H9 (cell line): ENCODE data around the gene THRB. TPM values are rescaled to one million over a fixed set of nuclear protein-coding genes. Genes with fewer than 3 reads are reported as not detected.

Source experiments
- DNase-seq: peaks from one replicate; pipeline ENCODE4 v3.0.0-alpha.2; 2017
- H2AFZ ChIP-seq: one replicate; pipeline ENCODE4 v1.6.1; 2013; ENCODE audit warnings: mild to moderate bottlenecking, low read length, control low read depth, moderate library complexity
- H2AK5ac ChIP-seq: 2 replicates; pipeline ENCODE4 v1.6.1; 2013; ENCODE audit warnings: low read length, control low read depth, mixed read lengths; ENCODE audit not compliant: insufficient read length
- H2BK120ac ChIP-seq: one replicate; pipeline ENCODE4 v1.6.1; 2013; ENCODE audit warnings: low read depth, mild to moderate bottlenecking, low read length, control low read depth, inconsistent platforms; ENCODE audit not compliant: poor library complexity, severe bottlenecking
- H2BK12ac ChIP-seq: 2 replicates; pipeline ENCODE4 v1.6.1; 2013; ENCODE audit warnings: low read length, control low read depth, mixed read lengths, low read depth; ENCODE audit not compliant: insufficient read length
- H2BK15ac ChIP-seq: 2 replicates; pipeline ENCODE4 v1.6.1; 2013; ENCODE audit warnings: low read depth, low read length, control low read depth
- H2BK20ac ChIP-seq: one replicate; pipeline ENCODE4 v1.6.1; 2013; ENCODE audit warnings: low read depth, mild to moderate bottlenecking, low read length, control low read depth, inconsistent platforms; ENCODE audit not compliant: poor library complexity, severe bottlenecking
- H2BK5ac ChIP-seq: 2 replicates; pipeline ENCODE4 v1.6.1; 2013; ENCODE audit warnings: low read length, control low read depth, mixed read lengths; ENCODE audit not compliant: insufficient read length
- H3K14ac ChIP-seq: 2 replicates; pipeline ENCODE4 v1.6.1; 2013; ENCODE audit warnings: low read length, control low read depth; ENCODE audit not compliant: insufficient read depth
- H3K18ac ChIP-seq: 2 replicates; pipeline ENCODE4 v1.6.1; 2013; ENCODE audit warnings: low read depth, mild to moderate bottlenecking, mixed read lengths, low read length, control low read depth; ENCODE audit not compliant: insufficient read length
- H3K23ac ChIP-seq: 2 replicates; pipeline ENCODE4 v1.6.1; 2013; ENCODE audit warnings: low read length, control low read depth, mixed read lengths, low read depth; ENCODE audit not compliant: insufficient read length
- H3K23me2 ChIP-seq: 2 replicates; pipeline ENCODE4 v1.6.1; 2013; ENCODE audit warnings: low read depth, mild to moderate bottlenecking, mixed read lengths, low read length, control low read depth; ENCODE audit not compliant: insufficient read length, poor library complexity, severe bottlenecking
- H3K27ac ChIP-seq: 2 replicates; pipeline ENCODE4 v1.5.1; 2013; ENCODE audit warnings: low read length, control low read depth, mixed read lengths, low read depth; ENCODE audit not compliant: insufficient read length
- H3K27me3 ChIP-seq: 2 replicates; pipeline ENCODE4 v1.6.1; 2013; ENCODE audit warnings: low read length, control low read depth, inconsistent platforms; ENCODE audit not compliant: insufficient read depth
- H3K4ac ChIP-seq: 2 replicates; pipeline ENCODE4 v1.6.1; 2013; ENCODE audit warnings: low read depth, mild to moderate bottlenecking, control low read depth, inconsistent platforms, low read length, moderate library complexity
- H3K4me1 ChIP-seq: 2 replicates; pipeline ENCODE4 v1.6.1; 2013; ENCODE audit warnings: low read length, control low read depth, inconsistent platforms; ENCODE audit not compliant: insufficient read depth
- H3K4me2 ChIP-seq: 2 replicates; pipeline ENCODE4 v1.6.1; 2013; ENCODE audit warnings: low read length, control low read depth, mixed read lengths; ENCODE audit not compliant: insufficient read length, insufficient read depth
- H3K56ac ChIP-seq: 2 replicates; pipeline ENCODE4 v1.6.1; 2013; ENCODE audit warnings: low read depth, mild to moderate bottlenecking, mixed read lengths, low read length, control low read depth; ENCODE audit not compliant: insufficient read length
- H3K79me1 ChIP-seq: 2 replicates; pipeline ENCODE4 v1.6.1; 2013; ENCODE audit warnings: low read depth, mild to moderate bottlenecking, moderate library complexity, low read length, control low read depth, inconsistent platforms; ENCODE audit not compliant: insufficient read depth, poor library complexity, severe bottlenecking
- H3K79me2 ChIP-seq: 2 replicates; pipeline ENCODE4 v1.6.1; 2013; ENCODE audit warnings: low read length, control low read depth, inconsistent platforms; ENCODE audit not compliant: insufficient read depth
- H3K9ac ChIP-seq: 2 replicates; pipeline ENCODE4 v1.6.1; 2013; ENCODE audit warnings: low read length, control low read depth, mixed read lengths; ENCODE audit not compliant: insufficient read length; ENCODE audit errors: extremely low read depth
- H3K9me3 ChIP-seq: one replicate; pipeline ENCODE4 v1.6.1; 2013; ENCODE audit warnings: low read depth, low read length, inconsistent platforms; ENCODE audit not compliant: control insufficient read depth
- H3T11ph ChIP-seq: one replicate; pipeline ENCODE4 v1.6.1; 2013; ENCODE audit warnings: mild to moderate bottlenecking, low read length, control low read depth, inconsistent platforms
- H4K20me1 ChIP-seq: one replicate; pipeline ENCODE4 v1.6.1; 2013; ENCODE audit not compliant: control insufficient read depth, insufficient read length, insufficient read depth
- H4K5ac ChIP-seq: 2 replicates; pipeline ENCODE4 v1.6.1; 2013; ENCODE audit warnings: low read depth, mild to moderate bottlenecking, mixed read lengths, low read length, control low read depth; ENCODE audit not compliant: insufficient read length
- H4K8ac ChIP-seq: replicated peaks from 2 replicates; pipeline ENCODE4 v1.6.1; 2013; ENCODE audit warnings: low read length, control low read depth, mixed read lengths, low read depth; ENCODE audit not compliant: insufficient read length
- H4K91ac ChIP-seq: 2 replicates; pipeline ENCODE4 v1.6.1; 2013; ENCODE audit warnings: low read depth, mild to moderate bottlenecking, moderate library complexity, mixed read lengths, low read length, control low read depth; ENCODE audit not compliant: insufficient read length
- H3K27ac Mint-ChIP-seq, 3 experiments: 2 replicates in 2 of 3; 3 replicates in 1 of 3; pipeline ENCODE4 v1.8.0; 2020 to 2021; ENCODE audit warnings: mixed read lengths in 3 of 3, mild to moderate bottlenecking in 1 of 3, moderate library complexity in 1 of 3
- H3K27me3 Mint-ChIP-seq: 2 replicates; pipeline ENCODE4 v1.8.0; 2021; ENCODE audit warnings: low read depth, mild to moderate bottlenecking, moderate library complexity, mixed read lengths
- H3K36me3 Mint-ChIP-seq, 3 experiments: 2 replicates in 2 of 3; 3 replicates in 1 of 3; pipeline ENCODE4 v1.8.0; 2020 to 2021; ENCODE audit warnings: low read depth in 3 of 3, mixed read lengths in 3 of 3; ENCODE audit not compliant: insufficient read depth in 1 of 3
- H3K4me1 Mint-ChIP-seq, 2 experiments: 2 replicates each; pipeline ENCODE4 v1.8.0; 2020; ENCODE audit warnings: mixed read lengths in 2 of 2
- H3K4me3 Mint-ChIP-seq, 2 experiments: 2 replicates in 1 of 2; 3 replicates in 1 of 2; pipeline ENCODE4 v1.8.0; 2020 to 2021; ENCODE audit warnings: mild to moderate bottlenecking in 2 of 2, mixed read lengths in 2 of 2, moderate library complexity in 1 of 2
- H3K9me3 Mint-ChIP-seq, 2 experiments: 2 replicates in 1 of 2; 3 replicates in 1 of 2; pipeline ENCODE4 v1.8.0; 2020; ENCODE audit warnings: mild to moderate bottlenecking in 2 of 2, mixed read lengths in 2 of 2, moderate library complexity in 1 of 2
- CTCF ChIP-seq: fragments of 200-600 bp; sonication (generic); conservative IDR thresholded peaks from 3 replicates; pipeline ENCODE4 v1.8.0; 2021; ENCODE audit warnings: antibody characterized with exemption, mild to moderate bottlenecking
- total RNA-seq: library from RNA; stranded (reverse); gene quantifications from 2 replicates; pipeline ENCODE4 v1.2.1, GENCODE V29; 2021

THRB gene
- total RNA-seq, 1 experiment from 2014 or later: 8.6 TPM

DNA sequence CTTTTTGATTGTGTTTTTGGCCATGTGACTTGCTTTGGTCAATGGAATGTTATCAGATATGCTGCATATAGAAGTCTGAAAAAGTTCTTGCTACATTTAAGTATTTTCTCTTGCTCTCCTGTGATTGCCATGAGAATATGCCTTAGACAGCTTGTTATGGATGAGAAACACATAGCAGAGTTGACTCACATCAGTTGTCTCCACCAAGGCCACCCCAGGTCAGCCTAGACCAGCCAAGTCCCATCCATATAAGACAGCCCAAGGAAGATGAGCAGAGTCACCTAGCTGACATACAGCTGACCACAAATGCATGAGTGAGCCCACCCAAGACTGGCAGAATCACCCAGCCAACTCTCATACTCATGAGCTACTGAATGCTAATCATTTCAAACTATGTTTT lies 153.0 kb downstream of the THRB start:
- Histone ChIP-seq H3K79me2 (no peaks in the 10 kb centered on the region), H2BK5ac (no peak overlapping the region), H3K18ac (no peak overlapping the region), H3K27me3 (no peaks in the 10 kb centered on the region), H4K8ac (no peak overlapping the region), H3T11ph (no peak overlapping the region), H3K9me3 (no peaks in the 10 kb centered on the region), H3K56ac (no peak overlapping the region), H3K4me1 (no peaks in the 10 kb centered on the region), H3K4ac (no peak overlapping the region), H3K23ac (no peak overlapping the region), H2AFZ (no peak overlapping the region), H3K9ac (no peak overlapping the region), H2BK120ac (no peak overlapping the region), H3K14ac (no peak overlapping the region), H3K4me2 (no peak overlapping the region), H4K20me1 (no peaks in the 10 kb centered on the region), H2BK20ac (no peak overlapping the region), H3K27ac (no peak overlapping the region), H4K91ac (no peak overlapping the region), H2BK15ac (no peak overlapping the region), H2AK5ac (no peak overlapping the region), H3K23me2 (no peaks in the 10 kb centered on the region), H4K5ac (no peak overlapping the region), H3K79me1 (no peaks in the 10 kb centered on the region), H2BK12ac (no peak overlapping the region)
- no peak for DNase-seq
- Mint-ChIP-seq H3K27ac (no peak overlapping the region), H3K4me1 (peaks cover 3 to 11% of the 10 kb centered on the region in 2 experiments; a peak in 2 of 4 replicates), H3K27me3 (no peaks in the 10 kb centered on the region), H3K36me3 (no peaks in the 10 kb centered on the region), H3K9me3 (no peaks in the 10 kb centered on the region), H3K4me3 (no peak overlapping the region)
- no peak for TF ChIP-seq CTCF
